ENCODE results near the gene PIGL. TPM values are rescaled to one million over a fixed set of nuclear protein-coding genes. Genes with fewer than 3 reads are reported as not detected.

The PIGL gene
- total RNA-seq, 1 experiment from 2014 or later = 59.2 TPM

DNA sequence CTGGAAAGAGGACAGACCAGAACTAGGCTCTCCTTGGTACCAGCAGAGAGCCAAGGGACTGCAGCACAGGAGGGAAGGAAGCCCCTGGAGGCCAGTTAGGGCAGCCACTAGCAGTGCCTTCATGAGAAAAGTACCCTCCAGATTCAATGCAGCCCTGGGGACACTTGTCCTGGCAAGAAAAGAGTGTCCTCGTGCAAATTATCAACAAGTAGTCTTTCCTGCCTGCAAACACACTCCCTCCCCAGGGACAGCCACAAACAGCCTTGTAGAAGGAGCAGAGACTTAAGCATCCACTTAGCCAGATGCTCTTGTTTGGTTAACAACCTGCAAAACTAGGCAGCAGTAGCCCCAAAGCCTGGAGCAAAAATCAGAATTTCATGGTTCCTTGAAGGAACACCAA is 112.0 kb downstream of the PIGL start:
- Histone ChIP-seq H3K27me3 (ENCODE audit: insufficient read depth, low read depth) (no peaks in the 10 kb centered on the region), H3K9me2 (ENCODE audit: insufficient read depth) (no peaks in the 10 kb centered on the region), H3K36me3 (ENCODE audit: low read depth) (no peaks in the 10 kb centered on the region), H3K4me2 (peak overlapping the region; percentile 54), H3K79me2 (ENCODE audit: low read depth) (no peaks in the 10 kb centered on the region), H4K20me1 (ENCODE audit: insufficient read depth) (no peaks in the 10 kb centered on the region), H3F3A (ENCODE audit: insufficient read depth, low read depth) (peaks cover 8% of the 10 kb centered on the region; the same call in 1 of the 2 replicates), H2AFZ (no peak overlapping the region), H3K4me3 (no peak overlapping the region), H3K4me1 (replicated peaks; ENCODE audit: insufficient read depth) (peaks cover 17% of the 10 kb centered on the region), H3K9me3 (ENCODE audit: insufficient read depth, low read depth) (no peaks in the 10 kb centered on the region), H3K27ac (peak overlapping the region; percentile 53)
- ChIA-PET CTCF (no interaction called here), POLR2A (ENCODE audit: unreplicated experiment) (no interaction called here)
- intact Hi-C loops (cut with micrococcal nuclease; ENCODE audit: unreplicated experiment) = no loop called here
- no TSS peak for BruUV-seq (replicated peaks)
- TF ChIP-seq, protein P1, sequence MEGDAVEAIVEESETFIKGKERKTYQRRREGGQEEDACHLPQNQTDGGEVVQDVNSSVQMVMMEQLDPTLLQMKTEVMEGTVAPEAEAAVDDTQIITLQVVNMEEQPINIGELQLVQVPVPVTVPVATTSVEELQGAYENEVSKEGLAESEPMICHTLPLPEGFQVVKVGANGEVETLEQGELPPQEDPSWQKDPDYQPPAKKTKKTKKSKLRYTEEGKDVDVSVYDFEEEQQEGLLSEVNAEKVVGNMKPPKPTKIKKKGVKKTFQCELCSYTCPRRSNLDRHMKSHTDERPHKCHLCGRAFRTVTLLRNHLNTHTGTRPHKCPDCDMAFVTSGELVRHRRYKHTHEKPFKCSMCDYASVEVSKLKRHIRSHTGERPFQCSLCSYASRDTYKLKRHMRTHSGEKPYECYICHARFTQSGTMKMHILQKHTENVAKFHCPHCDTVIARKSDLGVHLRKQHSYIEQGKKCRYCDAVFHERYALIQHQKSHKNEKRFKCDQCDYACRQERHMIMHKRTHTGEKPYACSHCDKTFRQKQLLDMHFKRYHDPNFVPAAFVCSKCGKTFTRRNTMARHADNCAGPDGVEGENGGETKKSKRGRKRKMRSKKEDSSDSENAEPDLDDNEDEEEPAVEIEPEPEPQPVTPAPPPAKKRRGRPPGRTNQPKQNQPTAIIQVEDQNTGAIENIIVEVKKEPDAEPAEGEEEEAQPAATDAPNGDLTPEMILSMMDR (conservative IDR thresholded peaks at IDR 0.05) = no peak
- no peak for TF ChIP-seq EZH2 (IDR thresholded peaks at IDR 0.05; ENCODE audit: low read depth)
- no peak for DNase-seq

DNA sequence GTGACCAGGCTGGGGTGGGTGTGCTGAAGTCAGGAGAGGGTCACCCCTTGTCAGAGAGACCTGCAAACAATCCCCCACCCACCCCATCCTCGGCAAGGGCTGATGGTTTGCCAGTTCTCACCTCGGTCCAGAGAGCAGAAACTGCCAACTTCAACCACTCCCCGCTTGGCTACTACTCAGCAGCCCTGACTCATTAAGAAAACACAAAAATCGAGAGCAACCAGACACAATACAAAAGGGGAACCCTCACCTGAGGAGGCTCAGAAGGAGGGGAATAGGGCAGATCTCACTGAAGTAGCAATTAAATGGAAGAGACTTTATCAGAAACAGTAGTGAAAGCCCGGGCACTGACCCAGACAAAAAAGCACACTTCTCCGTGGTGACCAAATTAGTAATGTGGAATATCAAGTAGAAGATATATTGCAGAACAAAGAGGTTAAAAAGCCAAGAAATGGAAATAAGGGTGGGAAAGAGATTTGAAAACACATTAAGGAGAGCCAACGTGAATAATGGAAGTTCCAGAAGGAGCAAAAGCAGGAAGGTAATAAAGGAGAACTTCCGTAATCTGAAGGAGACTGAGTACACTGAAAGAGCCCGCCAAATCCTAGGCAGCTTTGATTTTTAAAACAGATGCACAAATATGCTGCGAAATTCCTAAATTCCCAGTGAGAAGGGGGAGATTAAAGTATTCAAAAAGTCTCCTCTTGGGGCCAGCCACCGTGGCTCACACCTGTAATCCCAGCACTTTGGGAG is 112.7 kb downstream of the PIGL start:
- peak; percentile 47 to 58 for DNase-seq
- H3K9me3 ChIP-seq (ENCODE audit: insufficient read depth, low read depth) = no peaks in the 10 kb centered on the region
- no peaks in the 10 kb centered on the region for H3K79me2 ChIP-seq (ENCODE audit: low read depth)
- ChIA-PET CTCF (no interaction called here), POLR2A (ENCODE audit: unreplicated experiment) (no interaction called here)
- no peak overlapping the region for H2AFZ ChIP-seq
- no peaks in the 10 kb centered on the region for H3K9me2 ChIP-seq (ENCODE audit: insufficient read depth)
- H3F3A ChIP-seq (ENCODE audit: insufficient read depth, low read depth) = peaks cover 8% of the 10 kb centered on the region; the same call in 1 of the 2 replicates
- TF ChIP-seq, protein P1 (conservative IDR thresholded peaks at IDR 0.05) = no peak
- TF ChIP-seq EZH2 (IDR thresholded peaks at IDR 0.05; ENCODE audit: low read depth) = no peak
- intact Hi-C loops (cut with micrococcal nuclease; ENCODE audit: unreplicated experiment) = no loop called here
- no peaks in the 10 kb centered on the region for H4K20me1 ChIP-seq (ENCODE audit: insufficient read depth)
- peaks cover 17% of the 10 kb centered on the region for H3K4me1 ChIP-seq (replicated peaks; ENCODE audit: insufficient read depth)
- H3K4me3 ChIP-seq = no peak overlapping the region
- H3K27me3 ChIP-seq (ENCODE audit: insufficient read depth, low read depth) = no peaks in the 10 kb centered on the region
- peak overlapping the region; percentile 53 for H3K27ac ChIP-seq
- H3K36me3 ChIP-seq (ENCODE audit: low read depth) = no peaks in the 10 kb centered on the region
- TSS peak; percentile 15 for BruUV-seq (replicated peaks)
- peak overlapping the region; percentile 54 for H3K4me2 ChIP-seq

DNA sequence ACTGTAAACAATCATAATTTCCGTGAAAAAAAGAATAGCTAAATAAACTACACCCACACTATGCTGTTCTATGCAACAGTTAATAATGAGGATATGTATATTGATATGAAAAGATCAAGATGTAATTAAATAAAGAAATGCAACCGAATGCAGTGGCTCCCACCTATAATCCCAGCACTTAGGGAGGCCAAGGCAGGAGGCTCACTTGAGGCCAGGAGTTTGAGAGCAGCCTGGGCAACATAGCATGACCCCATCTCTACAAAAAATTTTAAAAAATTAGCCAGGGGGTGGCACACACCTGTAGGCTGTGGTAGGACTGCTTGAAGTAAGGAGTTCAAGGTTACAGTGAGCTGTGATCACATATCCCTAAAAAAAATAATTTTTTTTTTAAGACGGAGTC is 121.4 kb downstream of the PIGL start:
- no peaks in the 10 kb centered on the region for H3K27me3 ChIP-seq (ENCODE audit: insufficient read depth, low read depth)
- H3F3A ChIP-seq (ENCODE audit: insufficient read depth, low read depth) = no peaks in the 10 kb centered on the region
- no peaks in the 10 kb centered on the region for H3K9me3 ChIP-seq (ENCODE audit: insufficient read depth, low read depth)
- intact Hi-C loops (cut with micrococcal nuclease; ENCODE audit: unreplicated experiment) = no loop called here
- H3K9me2 ChIP-seq (ENCODE audit: insufficient read depth) = no peaks in the 10 kb centered on the region
- CTCF ChIA-PET = no interaction called here
- no TSS peak for BruUV-seq (replicated peaks)
- no peak overlapping the region for H3K4me2 ChIP-seq
- POLR2A ChIA-PET (ENCODE audit: unreplicated experiment) = no interaction called here
- no peak overlapping the region for H3K27ac ChIP-seq
- H3K4me3 ChIP-seq = no peak overlapping the region
- H3K4me1 ChIP-seq (replicated peaks; ENCODE audit: insufficient read depth) = no peaks in the 10 kb centered on the region
- H2AFZ ChIP-seq = no peak overlapping the region
- TF ChIP-seq, protein P1 (conservative IDR thresholded peaks at IDR 0.05) = no peak
- TF ChIP-seq EZH2 (IDR thresholded peaks at IDR 0.05; ENCODE audit: low read depth) = no peak
- no peak for DNase-seq
- H3K79me2 ChIP-seq (ENCODE audit: low read depth) = no peaks in the 10 kb centered on the region
- no peaks in the 10 kb centered on the region for H3K36me3 ChIP-seq (ENCODE audit: low read depth)
- no peaks in the 10 kb centered on the region for H4K20me1 ChIP-seq (ENCODE audit: insufficient read depth)

Data from PC-9 (cell line).